Esophagus muscularis mucosa (tissue), 3 donors: ENCODE results near the gene IFT20.

ENCODE experiments used
- CTCF ChIP-seq, 3 experiments: fragments of 200-600 bp in 2 of 3; fragments of 450-650 bp in 1 of 3; sonication (generic) in 2 of 3; IDR thresholded peaks; one replicate each; pipeline ENCODE4 v1.5.1; 2017 to 2019; ENCODE audit warnings: antibody characterized with exemption in 3 of 3, mild to moderate bottlenecking in 2 of 3, moderate library complexity in 1 of 3
- POLR2A ChIP-seq: fragments of 450-650 bp; IDR thresholded peaks from one replicate; pipeline ENCODE4 v1.6.1; 2017; ENCODE audit warnings: antibody characterized with exemption, moderate library complexity, mild to moderate bottlenecking, low read depth

- no peak for TF ChIP-seq CTCF (IDR thresholded peaks at IDR 0.05)
- no peak for TF ChIP-seq POLR2A
Measured at GRCh38 chr17:28368306-28368831, 33.1 kb upstream of the IFT20 start.
